Measurements from ENCODE around the gene SYT2.
"Not testable (repeated sequence)": the region's sequence is repeated elsewhere in the genome, so short reads cannot be mapped to it uniquely, and the experiment has no call there.

Gene SYT2

DNA sequence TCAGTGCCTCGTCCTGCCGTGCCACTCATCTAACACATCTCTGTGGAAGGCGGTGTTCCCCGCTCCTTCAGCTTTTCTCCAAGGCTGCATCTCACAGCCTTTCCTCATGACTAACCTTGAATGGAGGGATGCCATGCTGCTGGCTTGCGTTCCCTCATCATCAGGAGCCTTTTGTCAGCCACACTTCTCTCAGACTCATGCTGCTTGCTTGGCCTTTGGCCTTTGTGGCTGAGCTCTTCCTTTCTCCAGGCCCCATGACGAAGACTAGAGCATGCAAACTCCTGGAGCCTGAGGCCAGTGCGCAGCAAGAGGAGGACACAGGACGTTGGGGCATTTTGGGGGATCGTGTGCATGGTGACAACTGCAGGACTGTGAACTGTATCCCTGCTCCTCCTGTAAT lies 70.8 kb downstream of the SYT2 start:
- DNase-seq: no peak

DNA sequence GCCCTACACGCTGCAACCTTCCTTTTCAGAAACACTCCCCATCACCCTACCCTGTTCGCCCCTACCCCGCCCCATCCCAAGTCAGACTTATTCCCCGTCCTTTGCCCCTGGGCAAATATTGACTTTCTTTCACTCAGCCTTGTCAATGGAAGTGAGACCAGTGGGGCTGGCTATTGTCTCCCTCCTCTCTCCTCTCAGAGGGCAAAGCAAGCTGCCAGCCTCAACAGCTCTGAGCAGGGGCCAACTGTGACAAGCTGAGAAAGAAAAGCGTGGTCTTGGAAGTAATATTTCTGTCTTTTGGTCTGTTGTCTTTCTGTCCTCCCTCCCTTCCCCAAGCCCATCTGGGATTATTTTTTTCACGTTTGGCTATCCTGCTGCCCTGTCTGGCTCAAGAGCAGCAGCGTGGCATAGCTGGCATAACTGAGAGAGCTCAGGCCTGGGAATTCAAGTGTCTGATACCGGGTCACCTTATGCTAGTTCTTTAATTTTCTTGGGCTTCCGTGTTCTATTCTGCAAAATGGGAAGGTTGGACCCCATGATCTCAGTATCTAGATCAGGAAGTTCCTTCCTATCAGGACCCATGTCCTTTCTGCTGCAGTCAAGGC lies 71.5 kb downstream of the SYT2 start:
- not testable (repeated sequence) for DNase-seq

DNA sequence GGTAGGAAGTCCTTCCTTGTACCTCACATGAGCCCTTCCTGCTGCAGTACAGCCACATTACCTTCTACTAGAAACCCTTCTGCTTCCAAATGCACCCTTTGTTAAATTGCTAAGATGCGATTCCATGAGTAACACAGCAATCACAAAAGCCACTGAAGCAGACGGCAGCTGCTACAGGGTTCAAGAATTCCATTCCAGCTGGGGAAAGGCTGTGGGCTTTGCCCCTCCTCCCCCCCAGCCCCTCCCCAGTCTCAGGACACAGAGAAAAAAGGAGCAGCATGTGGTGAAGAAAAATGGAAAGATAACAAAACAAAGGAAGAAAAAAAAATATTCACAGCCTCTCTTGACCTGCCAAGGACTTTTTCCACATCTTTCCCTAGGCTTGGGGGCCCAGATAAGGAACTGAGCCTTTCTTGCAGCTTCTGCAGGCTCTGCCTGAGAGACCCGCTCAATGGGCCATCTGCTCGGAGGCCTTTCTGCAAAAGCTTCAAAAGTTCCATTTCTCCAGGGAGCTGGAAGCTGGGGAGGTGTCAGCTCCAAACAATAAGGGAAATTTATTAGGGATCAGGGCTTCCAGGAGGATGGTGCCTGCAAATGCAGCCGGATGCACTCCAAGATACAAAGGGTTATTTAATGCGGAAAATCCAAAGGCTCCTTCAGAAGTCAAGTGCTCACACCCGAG lies 72.1 kb downstream of the SYT2 start:
- no peak for DNase-seq

DNA sequence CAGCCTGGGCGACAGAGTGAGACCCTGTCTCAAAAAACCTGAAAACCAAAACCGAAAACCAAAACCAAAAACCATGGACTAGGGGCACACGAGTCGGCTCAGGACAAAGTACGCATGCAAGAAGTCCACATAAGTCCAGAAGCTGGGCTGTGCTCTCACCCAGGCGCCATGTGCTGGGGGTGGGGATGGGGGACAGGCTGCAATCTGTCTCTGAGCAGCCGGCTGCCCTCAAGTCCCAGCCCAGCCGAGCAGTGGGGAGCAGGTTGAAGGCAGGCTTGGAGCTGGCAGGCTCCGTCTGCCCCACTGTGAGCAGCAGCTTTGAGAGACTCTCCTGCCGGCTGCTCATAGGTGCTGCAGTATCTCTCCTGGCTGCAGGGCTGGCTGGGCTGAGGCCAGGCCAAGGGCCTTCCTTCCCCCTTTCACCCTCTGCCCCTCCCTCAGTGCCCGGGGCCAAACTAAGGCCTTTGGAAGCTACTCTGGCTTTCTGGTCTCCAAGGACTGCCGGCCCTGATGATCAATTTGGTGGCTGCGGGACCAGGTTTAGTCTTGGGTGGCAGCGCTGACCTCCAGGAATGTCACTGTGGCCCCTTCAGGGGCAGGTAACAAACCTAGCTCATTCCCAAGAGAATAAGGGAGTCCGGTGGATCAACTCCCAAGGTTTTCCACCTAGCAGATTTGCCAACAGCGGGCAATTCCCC lies 72.8 kb downstream of the SYT2 start:
- DNase-seq: not testable (repeated sequence)

DNA sequence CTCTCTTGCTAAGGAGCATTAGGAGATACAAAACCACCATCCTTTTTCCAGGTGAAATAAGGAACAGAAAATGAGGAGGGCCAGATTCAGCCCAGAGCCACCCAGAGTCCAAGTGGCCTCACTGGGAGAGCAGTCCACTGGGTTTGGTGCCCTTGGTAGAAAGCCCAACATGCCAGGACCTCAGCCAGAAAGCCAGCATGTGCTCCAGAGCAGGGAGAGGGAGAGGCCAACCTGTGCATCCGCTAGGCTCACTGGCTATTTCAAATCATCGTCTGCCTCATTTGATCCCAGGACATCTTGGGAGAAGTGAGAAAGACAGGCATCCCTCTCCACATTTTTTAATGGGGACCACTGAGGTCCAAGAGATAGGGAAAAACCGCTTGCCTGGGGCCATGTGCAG lies 74.1 kb downstream of the SYT2 start:
- not testable (repeated sequence) for DNase-seq

DNA sequence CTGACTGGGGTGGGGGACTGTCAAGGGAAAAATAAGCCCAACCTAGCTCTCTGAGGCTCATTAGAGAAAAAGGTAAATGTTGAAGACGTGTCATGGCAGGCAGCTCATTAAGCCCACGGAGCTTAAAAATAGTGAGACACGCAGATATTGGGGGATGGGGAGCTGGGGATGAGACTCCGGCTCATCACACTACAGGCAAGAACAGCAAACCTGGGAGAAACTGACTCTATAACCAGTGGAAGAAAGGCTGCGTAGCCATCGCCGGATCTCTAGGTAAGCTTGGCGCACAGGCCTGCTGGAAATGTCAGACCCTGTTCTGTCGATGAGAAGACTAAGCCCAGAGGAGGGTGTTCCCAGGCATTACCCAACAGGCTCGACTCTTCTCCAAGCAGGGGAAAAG lies 78.0 kb downstream of the SYT2 start:
- DNase-seq: no peak

DNA sequence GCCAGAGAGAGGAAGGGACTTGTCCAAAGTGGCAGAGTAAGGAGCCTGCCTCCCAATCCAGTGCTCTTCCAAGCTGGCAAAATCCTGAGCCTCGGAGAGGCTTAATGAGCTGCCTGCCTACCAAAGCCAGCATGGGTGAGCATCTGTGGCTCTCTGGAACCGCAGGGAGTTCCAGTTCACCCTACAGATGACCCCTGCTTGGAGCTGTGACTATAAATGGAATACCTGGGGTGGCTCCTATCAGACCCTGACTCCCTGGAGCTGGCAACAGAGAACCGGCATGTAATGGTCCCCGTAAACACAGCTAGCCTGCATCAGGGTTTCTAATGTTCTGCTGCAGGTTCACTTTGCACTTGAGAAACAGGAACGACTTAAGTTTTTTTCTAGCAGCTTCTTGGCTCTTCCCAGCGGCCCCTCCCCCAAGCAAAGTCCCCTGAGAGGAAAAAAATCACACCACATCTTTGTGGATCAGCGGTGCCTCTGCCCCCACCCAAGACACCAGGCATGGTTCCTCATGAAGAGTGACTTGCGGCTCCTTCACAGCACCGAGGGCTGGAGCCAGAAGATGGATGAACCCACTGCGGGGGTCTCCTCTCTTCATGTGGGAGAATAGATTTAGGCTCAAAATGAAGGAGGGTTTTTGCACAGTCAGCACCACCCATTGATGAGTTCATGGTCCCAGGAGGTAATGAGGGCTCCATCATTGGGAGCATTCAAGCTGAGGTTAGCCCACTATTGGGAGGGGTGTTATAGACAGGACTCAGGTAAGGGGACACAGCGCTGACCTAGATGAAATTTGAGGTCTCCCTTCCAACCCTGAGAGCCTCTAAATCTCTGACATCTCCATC lies 79.0 kb downstream of the SYT2 start:
- DNase-seq: no peak

DNA sequence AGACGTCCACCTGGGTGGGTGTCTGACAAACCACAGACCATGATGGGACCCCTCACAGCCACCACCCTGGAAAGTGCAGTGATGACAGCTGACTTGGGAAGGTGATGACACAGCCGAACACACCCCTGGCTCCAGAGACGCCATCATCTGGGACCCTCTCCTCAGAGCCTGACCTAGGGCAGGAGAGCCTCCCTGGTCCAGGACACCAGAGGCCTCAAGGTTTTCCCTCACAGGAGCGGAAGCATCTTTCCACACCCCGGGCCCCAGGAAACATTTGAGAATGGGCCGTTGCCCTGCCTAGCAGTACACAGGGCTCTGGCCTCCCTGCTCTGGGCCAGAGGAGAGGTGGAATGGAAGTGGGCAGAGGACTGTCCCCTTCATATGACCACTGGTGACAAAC lies 79.7 kb downstream of the SYT2 start:
- no peak for DNase-seq

DNA sequence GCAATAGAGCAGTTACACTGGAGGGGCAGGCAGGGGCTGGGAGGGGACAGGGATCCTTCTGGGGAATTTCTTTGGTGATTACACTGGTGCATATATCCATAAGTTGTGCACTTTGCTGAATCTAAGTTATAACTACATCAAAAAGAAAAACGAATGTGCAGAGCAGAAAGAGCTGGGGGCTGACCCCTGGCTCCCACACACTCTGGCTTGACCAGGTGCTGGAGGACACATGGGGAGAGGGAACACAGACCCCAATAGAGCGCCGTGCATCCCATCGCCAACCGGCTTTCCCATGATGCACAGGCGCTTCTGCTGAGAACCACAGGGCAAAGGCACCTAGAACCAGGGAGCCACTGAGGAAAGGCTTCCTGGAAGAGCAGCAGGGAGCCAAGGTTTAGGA lies 80.2 kb downstream of the SYT2 start:
- DNase-seq: not testable (repeated sequence)

DNA sequence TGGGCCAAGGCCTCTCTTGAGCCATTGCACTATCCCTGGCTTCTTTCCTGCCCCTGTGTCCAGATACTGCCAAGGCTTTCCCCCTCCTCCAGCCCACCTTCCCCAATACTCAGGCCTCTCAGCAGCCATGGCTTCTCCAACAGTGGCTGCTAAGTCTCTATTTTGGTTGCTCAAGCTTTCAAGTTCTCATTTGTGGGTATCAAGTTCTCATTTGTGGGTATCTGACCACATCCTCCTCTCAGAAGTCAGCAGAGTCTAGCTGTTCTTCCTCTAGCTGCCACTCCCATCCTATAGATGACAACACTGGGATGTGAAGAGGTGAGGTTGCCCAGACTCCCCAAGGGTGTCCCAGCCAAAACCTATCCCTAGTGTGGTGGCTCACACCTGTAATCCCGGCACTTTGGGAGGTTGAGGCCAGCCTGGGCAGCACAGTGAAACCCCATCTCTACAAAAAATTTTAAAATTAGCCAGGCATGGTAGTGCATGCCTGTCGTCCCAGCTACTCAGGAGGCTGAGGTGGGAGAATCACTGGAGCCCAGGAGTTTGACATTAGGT lies 80.9 kb downstream of the SYT2 start:
- not testable (repeated sequence) for DNase-seq

DNA sequence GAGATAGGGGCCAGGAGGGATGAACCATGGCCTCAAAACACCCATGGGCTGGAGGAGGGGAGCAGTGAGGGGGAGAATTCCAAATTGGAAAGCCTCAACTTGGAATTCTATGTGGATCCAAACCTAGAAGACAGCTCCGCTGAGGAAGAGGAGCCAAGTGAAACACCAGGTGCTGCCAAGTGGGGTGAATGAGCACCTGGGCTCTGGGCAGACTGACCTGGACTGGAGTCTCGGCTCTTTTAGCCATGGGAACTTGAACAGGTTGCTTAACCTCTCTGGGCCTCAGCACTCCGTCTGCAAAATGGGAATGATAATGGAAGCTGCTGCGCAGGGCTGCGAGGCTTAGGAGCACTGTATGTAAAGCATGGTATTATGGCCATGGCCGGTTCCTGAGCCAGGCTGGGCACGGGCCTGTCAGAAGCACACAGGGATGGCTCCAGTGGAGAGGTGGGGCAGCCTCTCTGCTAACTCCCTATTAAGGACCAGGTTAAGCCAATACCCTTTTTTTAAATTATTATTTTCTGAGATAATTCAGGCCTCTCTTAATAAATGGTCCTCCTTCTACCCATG lies 81.5 kb downstream of the SYT2 start:
- no peak for DNase-seq

DNA sequence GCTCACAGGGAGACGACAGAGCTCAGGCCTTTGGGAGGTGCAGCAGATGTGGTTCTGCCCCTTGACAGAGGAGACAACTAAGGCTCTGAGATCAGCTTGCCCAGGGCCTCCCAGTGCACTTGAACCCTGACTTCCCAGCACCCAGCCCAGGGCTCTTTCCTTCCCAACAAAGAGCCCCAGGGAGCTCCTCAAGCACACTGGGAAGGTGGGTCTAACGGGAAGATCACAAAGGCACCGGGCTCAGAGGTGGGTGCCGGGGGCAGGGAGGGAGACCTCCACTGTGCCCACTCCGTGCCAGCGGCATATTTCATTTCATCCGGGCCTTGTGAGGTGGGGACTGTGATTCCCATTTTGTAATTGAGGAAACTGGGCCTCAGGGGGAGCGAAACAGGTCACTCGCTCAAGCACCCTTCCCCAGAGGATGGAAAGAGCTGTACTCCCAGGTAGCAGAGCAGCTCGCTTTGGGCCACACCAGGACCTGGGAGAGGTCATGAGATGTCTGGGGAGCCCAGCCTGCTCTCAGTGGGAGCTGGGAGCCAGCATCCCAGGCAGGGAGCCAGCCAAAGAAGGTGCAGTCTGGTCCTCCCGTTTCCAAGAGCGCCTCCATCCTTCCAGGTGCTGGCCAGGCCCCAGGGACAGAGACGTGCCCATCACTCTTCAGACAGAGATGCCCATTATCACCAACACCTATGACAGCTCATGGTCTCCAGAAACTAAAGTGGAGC lies 82.3 kb downstream of the SYT2 start:
- DNase-seq: no peak

DNA sequence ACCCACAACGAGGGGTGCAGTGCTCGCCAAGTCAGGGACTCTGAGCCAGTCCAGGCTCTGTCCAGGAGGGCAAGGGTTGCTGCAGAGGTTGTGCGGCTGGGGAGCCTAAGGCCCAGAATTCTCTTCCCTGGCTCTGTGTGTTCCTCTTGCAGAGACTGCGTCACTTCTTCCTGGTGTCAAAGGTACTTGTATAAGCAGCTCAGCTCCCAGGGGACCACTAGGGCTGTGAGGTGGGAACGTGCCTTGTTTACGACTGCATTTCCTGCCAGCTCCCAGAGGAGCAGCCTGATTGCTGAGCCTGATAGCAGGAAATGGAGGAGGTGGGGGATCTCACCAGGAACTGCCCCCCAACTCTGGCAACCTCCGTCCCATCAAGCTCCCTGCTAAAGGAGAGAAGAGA lies 83.2 kb downstream of the SYT2 start:
- not testable (repeated sequence) for DNase-seq

DNA sequence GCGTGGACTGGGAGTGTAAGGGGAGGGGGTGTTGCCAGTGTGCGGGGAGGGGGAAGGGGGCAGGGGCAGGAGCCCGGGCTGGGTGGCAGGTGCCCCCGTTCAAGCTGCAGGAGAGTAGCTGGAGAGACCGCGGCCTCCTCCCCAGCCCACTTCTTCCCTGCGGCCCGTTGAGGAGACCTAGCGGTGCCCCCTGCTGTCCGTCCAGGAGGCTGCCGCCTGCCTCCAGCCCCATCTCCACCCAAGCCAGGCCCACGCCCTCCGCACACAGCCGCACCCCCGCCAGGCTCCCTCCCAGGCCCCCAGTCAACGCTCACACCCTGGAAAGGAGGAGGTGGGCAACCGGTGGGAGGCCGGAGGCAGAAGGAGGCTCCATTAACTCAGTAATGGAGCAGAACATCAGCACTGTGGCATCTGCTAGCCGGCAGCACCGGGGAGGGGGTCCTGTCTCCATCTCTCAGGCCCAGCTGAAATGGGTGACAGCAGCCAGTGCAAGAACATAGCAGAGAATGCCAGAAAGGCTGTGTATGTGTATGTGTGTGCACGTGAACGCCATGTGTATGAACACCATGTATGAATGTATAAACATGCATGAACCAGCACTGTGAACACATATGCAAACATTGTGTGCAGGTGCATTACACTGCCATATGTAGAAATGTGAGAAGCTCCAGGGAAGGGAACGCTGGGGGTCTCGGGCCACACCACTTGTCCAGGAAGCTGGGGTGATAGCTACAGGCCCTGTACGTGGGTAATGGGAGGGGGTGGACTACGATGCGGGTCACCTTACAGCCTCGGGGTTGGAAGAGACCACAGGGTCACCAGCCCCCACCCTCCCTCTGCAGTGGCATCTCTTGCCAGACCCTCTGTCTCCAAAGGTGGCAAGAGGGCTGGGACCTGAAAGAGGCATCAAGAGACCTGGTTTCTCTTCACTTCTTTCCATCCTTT lies 84.6 kb downstream of the SYT2 start:
- peak; percentile 9 for DNase-seq

DNA sequence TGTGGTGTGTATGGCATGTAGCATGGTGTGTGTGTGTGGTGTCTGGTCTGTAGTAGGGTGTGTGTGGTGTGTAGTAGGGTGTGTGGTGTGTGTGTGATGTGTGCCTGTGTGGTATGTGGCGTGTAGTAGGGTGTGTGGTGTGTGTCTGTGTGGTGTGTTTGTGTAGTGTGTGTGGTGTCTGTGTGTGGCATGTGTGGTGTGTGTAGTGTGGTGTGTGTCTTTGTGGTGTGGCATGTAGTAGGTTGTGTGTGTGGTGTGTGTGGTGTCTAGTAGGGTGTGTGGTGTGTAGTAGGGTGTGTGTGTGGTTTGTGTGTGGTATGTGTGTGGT lies 85.5 kb downstream of the SYT2 start:
- no peak for DNase-seq

DNA sequence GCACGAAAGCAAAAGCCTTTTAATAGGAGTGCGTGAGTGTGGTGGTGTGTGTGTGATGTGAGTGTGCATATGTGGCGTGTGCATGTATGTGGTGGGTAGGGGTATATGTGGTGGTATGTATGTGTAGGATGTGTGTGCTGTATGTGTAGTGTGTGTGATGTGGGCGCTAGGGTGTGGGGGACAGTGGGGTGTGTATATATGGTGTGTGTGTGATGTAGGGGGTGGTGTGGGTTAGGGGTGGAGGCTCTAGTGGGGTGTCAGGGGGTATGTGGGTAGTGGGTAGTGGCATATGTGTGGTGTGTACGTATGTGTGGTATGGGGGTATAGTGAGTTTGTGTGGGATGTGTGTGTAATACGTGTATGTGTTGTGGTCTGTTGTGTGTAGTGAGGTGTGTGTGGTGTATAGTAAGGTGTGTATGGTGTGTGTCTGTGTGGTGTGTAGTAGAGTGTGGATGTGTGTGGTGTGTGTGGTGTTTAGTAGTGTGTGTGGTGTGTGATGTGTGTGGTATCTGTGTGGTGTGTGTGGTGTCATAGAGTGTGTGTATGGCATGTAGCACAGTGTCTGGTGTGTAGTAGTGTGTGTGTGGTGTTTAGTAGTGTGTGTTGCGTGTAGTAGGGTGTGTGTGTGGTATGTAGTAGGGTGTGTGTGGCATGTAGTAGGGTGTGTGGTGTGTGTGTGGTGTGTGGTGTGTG lies 86.0 kb downstream of the SYT2 start:
- DNase-seq: no peak

DNA sequence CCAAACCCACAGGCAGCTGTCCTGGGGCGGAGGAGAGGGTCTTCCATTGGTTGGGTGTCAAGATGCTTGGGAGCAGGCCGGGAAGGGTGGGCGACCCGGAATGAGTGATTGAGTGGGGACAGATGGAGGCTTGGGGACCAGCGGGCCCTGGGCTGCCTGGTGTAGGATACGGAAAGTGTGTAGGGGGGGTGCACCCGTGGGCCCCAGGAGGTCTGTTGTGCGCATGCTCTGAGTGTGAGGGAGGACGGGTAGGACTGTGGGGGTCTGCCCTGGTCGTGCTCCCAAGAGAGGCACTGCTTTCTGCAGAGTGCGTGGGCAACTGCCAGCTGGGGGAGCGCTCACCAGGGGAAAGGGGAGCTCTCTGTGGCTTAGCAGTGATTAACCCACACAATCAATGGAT lies 86.8 kb downstream of the SYT2 start:
- not testable (repeated sequence) for DNase-seq

DNA sequence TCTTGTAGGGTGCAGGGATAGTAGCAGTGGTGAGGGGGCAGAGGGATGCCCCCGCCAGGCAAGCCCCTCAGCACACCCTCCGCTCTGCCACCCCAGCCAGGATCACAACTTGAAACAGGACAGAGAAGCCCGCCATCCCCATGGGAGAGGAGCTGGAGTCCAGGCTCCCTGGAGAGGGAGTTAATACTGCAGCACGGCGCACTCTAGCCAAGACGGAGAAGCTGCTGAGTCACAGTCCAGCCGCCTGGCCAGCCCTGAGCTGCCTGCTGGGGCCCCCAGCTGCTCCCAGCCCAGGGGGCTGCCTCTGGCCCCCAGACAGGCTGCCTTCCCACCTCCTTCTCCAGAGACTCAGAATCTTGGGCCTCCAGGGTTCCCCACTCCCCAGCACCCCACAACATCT lies 87.2 kb downstream of the SYT2 start:
- DNase-seq: no peak

DNA sequence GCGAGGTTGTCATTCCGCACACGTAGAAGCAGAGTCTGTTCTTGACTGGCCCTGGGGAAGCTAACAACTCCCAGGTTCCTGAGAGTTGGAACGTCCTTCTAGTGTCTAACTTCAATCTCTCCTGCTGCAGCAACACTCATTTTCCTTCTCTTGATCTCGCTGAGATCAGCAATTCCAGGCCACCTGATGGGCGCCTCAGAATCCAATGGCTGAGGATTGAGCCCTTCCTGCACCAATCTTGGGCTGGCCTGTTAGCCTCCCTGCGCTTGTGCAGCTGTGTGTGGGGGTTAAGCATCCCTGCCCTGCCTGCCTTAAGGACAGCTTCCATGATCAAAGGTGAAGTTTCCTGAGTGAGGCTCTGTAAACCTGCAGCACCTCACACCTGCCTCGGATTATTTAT lies 87.9 kb downstream of the SYT2 start:
- no peak for DNase-seq

DNA sequence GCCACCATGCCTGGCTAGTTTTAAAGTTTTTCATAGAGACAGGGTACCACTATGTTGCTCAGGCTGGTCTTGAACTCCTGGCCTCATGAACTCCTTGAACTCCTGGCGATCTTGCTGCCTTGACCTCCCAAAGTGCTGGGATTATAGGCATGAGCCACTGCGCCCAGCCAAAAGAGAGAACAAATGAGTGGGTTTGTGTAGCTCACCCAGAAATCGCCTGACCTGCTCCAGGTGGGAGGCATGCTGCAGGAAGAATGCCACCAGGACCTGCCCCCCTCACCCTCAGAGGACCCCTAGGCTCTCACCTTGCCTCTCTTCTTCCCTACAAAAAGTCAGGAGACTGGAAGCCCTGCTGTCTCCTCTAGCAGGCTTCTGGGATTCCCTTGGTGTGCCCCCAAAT lies 88.8 kb downstream of the SYT2 start:
- no peak for DNase-seq

Measured in NCI-H774 (cell line).